NCI-H2227 treated with DMSO at 0.1 percent for 48 hours (cell line): Measurements from ENCODE around the gene C1QTNF9.
"Not testable (repeated sequence)": the region's sequence is repeated elsewhere in the genome, so short reads cannot be mapped to it uniquely, and the experiment has no call there.

Experiments used
- DNase-seq: peaks from one replicate; lab custom pipeline; 2025; lab: John Stamatoyannopoulos, UW

C1QTNF9 gene, protein sequence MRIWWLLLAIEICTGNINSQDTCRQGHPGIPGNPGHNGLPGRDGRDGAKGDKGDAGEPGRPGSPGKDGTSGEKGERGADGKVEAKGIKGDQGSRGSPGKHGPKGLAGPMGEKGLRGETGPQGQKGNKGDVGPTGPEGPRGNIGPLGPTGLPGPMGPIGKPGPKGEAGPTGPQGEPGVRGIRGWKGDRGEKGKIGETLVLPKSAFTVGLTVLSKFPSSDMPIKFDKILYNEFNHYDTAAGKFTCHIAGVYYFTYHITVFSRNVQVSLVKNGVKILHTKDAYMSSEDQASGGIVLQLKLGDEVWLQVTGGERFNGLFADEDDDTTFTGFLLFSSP

DNA sequence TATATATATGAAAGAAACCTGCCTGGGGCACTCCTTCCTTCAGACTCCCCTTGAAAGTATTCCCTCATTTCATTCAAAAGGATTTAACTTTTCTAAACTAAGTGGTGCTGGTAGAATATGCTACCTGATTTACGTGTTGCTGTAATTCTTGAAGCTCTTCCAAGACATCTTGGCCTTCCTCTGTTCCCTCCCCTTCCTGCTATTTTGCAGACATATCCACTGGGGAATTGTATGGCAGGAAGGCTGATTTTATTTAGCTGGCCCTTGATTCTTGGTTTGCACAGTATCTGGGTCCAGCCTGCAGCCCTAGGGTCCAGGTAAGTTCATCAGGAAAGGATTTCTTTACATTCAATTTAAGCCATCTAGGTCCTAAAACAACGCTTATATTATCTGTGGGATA, at the start of gene C1QTNF9:
TSS of gene C1QTNF9 (plus strand) at position 281 of the 400 bp plus-strand sequence. CDS start 6,424 bp downstream, outside the sequence.
- not testable (repeated sequence) for DNase-seq

DNA sequence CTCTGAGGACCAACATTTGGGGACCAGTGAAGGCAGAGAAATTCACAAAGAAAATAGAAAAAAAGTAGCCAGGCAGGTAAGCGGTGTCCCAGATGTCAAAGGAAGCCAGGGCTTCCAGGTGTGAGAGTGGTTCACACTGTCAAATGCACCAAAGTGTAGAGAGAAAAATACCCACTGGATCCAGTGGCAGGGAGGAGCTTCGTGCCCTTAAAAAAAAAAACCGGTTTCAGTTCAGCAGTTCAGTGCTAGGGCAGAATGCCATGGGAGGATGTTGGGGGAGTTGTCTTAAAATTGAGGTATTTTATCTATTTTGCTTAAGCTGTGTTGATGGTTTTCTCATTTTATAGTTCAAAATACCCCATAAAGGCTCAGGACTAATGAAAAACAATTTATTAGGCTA, 47.8 kb upstream of the C1QTNF9 start:
- no peak for DNase-seq

DNA sequence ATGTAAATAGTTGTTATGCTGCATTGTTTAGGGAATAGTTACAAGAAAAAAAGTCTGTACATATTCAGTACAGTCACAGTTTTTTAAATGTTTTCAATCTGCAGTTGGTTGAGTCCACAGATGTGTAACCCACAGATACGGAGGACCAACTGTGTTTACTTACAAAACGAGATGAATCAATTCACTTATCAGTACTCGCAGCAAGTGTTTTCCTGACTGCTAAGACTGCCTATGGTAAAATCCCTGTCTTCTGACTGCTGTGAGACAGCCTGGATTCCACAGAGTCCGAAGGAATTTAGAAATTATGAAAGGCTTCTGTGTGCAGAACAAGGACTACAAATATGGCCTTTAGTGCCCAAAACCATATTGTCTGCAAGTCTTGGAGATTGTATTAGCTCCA, 45.7 kb upstream of the C1QTNF9 start:
- DNase-seq = no peak

DNA sequence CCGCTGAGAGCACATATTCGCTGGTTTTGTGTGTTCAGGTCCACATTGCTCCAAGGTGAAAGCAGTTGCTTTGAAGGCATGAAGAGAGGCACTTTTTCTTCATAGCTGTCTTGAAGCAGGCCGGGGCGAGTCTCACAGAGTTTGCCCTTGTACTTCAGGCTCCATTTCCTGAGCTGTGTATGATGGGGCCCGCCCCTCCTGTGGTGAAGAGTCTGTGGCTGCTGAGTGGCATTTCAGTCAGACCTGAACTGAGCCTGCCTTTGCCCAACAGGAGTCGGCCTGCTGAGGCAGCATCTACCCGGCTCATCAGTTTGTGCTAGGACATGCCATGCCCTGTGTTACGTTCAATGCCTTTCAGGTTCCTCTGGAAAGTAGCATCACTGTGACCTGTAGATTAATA, 44.4 kb upstream of the C1QTNF9 start:
- no peak for DNase-seq

DNA sequence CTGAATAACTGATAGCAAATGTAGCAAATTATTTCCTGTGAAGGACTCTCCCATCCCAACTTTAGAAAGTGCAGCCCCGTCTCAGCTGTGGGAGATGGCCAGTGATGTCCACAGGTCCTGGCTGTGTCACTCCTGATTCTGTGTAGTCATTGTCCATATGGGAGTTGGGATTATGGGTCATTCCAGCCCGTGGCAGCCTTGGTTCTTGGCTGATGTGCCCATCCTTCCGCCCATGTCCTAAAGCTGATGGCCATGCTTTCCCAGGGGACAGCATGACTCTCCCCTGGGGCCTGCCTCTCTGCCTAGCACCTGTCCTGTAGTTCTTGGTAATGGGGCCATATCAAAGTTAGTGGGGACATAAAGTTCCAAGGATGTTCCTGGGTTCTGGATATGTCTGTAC, 43.9 kb upstream of the C1QTNF9 start:
- no peak for DNase-seq

DNA sequence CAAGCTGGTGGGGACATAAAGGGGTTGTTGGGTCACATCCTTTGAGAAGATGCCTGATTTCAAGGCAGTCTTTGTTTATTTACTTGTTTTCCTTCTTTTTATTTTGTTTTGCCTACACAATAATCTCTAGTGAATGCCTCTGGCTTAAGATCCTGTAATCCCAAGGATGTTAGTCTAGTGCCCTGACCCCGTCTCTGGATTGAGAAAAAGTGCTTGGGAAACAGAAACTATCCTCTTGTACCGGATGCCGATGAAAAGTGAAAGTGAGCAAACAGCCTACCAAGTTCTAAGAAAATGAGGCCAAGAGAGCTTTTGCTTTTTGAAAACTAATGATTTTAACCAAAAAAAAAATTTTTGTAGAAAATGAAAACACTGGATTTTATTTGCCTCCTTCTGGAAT, 42.1 kb upstream of the C1QTNF9 start:
- DNase-seq = no peak

DNA sequence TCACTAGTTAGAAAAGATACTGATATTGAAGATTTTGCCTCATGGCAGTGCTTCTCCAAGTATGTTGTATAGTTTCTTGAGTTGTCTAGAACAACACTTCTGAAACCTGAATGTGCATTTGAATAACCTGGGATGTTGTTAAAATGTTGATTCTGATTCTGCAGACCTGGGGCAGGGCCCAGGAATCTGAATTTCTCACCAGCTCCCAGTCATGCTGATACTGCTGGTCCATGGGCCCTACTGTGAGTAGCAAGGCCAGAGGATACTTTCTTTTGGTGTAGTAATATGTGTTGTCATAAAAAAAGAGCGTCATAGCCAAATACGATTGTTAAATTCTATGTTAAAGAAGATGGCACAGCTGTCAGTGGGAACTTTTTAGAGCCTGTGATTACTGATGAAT, 41.6 kb upstream of the C1QTNF9 start:
- no peak for DNase-seq

DNA sequence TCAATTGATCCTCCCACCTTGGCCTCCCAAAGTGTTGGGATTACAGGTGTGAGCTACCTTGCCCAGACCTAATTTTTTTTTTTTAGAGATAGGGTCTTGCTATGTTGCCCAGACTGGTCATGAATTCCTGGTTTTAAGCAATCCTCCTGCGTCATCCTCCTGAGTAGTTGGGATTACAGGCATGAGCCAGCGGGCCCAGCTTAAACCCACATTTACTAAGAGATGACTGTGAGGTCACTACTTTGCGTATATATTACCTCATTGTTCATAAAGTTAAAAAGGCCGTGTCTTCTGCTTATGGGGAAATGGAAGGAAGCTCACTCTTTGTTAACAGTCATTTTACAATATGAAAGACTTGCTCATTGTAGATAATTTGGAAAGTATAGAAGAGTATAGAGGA, 39.6 kb upstream of the C1QTNF9 start:
- no peak for DNase-seq

DNA sequence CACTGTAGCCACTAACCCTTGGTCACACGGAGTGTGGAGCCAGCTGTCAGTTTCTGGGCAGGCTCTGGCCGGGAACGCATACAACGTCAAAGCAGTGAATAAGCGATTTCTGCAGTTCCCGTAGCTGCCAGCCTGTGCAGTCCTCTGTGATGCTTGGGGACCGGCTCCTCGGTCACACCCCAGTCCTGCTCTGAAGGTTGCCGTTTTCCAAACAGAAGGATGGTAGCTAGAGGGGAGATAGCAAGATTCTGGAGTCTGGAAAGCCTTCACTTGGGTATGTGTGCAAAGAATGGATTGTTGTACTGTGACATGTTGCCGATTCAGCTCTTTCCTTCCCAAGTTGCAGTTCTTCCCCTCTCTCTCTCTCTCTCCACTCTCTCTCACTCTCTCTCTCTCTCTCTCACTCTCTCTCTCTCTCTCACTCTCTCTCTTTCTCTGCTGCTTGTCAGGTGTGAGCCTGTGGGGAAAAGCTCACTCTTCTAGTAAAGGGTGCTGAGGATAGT, 38.7 kb upstream of the C1QTNF9 start:
- no peak for DNase-seq

DNA sequence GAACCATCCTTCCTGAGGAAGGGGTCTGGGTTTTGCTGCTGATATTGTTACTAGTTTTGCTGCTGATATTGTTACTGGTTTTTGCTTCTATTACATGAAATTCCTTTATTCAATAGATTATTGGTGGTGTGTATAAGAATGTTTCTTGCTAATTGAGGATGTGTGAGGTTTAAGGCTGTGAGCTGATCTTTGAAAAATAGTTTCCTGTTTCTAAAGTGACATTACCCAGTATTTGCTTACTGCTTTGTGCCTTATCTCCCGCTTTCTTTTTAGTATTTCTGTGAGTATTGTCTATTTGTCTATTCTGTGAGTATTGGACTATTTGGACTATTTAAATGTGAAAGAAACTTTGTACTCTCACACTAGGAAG, 38.2 kb upstream of the C1QTNF9 start:
- no peak for DNase-seq

DNA sequence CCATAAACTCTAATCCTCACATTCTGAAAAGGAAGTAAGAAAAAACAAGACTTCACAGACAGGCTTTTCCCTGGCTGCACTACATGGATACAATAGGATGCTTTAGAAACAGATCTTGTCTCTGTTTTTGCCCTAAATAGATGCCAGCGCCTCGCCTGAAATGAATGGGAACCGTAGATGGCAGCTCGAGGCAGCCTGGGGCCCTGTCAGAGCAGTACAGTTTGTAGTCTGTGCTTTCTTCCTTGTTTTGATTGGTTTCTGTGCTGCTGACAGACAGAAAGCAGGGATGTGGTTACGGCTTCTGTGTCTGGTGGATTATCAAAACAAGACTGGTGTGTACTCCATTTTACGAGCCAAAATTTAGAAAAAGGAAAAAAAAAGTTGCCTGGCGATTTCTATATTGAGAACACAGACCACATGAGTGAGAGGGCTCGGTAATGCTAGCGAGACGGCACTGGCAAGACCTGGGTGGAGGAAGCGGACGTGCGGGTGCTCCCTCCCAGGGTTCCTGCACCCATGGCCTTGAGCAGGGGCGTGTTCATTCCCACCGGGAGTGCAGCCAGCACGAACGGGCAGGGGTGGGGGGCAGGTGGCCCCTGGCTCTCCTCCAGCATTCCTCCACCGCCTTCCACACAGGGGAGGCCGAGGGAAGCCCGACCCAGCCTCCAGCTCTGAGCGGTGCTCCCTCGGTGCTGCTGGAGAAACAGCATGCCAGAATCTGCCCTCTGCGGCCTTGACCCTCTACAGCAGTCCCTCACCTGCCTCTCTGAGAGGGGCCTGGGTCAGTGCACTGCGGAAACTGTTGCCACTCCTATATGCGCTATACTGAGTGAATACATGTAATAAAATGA, 37.6 kb upstream of the C1QTNF9 start:
- no peak for DNase-seq

DNA sequence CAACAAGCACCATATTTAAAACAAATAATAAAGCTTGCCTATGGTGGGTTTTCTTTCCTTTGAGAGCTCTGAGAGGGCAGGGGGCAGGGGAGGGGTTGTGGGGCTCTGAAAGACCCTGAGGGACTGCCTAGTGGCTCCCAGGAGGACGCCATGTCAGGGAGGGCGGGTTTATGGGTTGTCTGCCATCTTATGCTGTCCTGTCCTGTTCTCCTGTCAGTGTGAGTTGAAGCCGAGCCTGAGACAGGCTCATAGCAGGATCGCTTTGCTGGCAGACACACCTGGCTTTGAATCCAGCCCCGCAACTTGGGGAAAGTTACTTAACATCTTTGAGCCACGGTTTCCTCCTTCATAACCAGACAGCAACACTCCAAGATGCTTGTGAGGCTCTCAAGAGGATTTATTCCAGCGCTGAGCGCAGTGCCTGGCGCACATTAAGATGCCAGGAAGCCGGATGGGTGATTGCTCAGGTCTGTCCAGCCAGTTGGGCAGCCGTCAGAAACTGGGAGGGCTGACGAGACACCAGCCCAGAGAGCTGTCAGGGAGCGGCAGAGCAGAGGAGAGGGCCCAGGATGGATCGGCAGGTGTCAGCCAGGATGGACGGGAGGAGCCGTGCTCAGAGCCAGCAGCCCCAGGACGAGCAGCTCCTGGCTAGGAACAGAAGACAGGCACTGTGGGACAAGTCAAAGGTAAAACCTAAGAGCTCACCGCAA, 36.8 kb upstream of the C1QTNF9 start:
- DNase-seq = no peak

DNA sequence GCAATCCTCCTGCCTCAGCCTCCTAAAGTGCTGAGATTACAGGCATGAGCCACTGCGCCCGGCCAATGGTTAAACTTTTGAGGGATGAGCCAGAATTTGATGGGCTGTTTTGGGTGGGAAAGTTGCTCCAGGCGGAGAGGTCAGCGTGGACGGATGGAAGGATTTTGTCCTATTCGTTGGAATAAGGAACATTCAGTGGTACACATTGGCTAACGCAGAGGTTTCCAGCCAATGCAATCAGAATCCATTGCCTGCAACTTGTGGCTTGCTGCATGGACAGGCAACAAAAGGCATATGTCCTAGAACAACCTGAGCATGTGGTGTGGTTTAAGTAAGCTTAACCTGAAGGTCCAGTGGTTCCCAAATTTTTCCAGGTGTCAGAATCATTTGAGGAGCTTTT, 35.5 kb upstream of the C1QTNF9 start:
- DNase-seq = no peak

DNA sequence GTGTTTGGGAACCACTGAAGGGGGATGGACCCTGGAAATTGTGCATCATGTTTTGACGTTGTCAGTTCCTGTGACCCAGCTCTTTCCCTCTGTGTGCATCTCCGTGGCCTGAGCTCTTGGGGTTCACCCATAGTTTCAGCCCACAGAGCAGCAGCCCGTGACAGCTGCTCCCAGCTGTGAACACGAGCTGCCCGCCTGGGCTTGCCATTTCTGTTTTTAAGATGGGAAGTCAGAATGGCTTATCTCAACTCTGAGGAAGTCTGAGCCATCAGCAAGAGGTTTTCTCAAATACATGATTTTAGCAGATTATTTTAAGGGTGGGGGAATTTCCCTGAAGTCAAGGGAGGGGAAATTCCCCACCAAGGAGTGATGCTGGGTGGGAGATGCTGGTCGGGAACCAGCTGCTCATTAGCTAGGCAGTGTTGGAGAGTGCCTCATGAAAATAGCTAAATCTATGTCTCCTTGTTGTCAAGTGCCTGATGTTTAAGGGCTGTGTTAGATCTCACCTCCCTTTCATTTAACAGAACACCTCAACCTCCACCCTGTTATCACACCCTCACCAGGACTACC, 34.8 kb upstream of the C1QTNF9 start:
- DNase-seq = no peak

DNA sequence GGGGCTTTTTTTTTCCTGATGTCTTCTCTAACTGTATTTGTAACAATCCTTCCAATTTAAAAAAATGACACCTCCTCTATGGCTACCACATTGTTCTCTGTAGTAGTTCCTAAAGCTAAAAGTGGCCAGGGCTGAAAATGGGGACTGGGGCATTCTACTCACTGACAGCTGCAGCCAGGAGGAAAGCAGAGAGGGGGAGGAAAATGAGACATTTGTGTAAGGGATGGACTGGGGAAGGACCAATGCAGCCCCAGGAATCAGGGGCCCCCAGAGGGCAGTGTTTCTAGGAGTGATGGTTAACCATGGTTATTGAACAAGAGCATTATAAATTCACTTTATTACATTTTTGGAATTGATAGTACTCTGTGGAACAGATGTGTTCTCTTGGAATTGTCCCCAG, 34.3 kb upstream of the C1QTNF9 start:
- DNase-seq = no peak

DNA sequence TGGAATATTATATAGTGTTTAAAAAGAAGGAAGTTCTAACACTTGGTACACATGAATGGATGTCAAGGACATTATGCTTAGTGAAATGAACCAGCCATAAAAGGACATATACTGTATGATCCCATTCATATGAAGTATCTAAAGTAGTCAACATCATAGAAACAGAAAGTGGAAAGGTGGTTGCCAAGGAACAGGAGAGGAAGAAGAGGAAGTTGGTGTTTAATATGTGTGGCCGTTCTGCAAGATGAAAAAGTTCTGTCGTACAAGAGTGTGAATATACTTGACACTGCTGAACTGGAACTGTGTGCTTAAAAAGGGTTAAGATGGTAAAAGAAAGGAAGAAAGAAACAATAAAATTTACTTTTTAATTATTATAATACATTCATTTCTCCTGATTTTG, 33.1 kb upstream of the C1QTNF9 start:
- DNase-seq = no peak

DNA sequence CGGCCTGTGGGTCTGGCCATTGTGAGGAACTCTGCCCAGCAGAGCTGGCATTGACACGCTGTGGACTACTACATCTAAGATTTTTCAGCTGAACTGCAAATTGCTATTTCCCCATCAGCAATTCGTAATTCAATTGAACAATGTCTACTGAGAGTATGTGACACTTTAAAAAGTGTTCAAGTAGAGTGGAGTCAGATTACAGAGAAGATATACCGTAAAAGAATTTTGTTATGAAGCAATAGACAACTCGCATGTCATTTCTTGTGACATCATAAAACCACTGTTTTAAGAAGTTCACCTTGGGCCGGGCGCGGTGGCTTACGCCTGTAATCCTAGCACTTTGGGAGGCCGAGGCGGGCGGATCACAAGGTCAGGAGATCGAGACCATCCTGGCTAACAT, 32.5 kb upstream of the C1QTNF9 start:
- DNase-seq = no peak

DNA sequence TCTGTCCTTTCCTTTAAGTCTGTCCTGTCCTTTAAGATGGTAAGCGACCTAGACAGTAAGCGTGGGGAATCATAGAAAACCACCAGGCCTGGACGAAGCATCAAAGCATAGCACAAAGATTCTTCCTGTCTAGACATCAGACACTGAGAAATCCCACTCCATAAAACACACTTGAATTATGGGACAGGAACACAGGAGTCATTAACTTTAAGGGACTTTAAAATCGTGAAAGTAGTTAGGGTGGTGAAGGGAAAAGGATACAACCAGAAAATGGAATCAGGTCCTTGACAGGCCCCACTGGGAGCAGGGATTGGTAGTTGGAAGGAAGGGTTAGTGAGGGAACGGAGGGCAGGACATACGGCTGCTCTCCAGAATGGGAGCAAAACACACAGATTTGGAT, 31.6 kb upstream of the C1QTNF9 start:
- no peak for DNase-seq

DNA sequence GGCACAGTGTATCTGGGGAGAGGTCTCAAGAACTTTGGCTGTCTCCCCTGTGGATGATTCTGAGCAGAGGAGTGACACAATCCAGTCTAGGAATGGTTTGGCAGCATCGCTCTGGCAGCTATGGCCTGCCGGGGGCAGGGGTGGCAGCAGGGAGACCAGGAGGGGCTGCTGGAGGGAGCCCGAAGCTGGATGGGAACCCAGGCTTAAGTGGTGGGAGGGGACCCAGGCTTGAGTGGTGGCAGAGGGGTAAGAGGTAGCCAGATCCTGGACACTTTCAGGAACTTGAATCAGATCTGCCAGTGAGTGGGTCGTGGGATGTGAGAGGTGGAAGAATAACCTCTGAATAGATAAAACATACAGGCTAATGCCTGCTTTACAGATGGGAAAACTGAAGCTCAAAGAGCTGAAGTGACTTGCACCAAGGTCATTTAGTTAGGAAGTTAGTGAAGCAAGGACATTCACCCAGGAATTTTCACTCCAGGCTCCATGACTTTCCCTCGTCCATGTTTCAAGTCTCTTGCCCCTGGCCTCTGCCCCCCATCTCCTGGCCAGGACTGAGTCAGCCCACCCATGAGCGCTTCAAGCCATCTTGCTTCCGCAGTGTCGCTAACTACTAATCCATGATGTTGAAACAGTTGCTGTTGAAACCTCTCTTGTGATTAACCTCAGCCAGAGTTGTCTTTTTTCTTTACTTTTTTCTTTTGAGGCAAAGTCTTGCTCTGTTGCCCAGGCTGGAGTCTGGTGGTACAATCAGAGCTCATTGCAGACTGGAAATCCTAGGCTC, 29.9 kb upstream of the C1QTNF9 start:
- DNase-seq = no peak

DNA sequence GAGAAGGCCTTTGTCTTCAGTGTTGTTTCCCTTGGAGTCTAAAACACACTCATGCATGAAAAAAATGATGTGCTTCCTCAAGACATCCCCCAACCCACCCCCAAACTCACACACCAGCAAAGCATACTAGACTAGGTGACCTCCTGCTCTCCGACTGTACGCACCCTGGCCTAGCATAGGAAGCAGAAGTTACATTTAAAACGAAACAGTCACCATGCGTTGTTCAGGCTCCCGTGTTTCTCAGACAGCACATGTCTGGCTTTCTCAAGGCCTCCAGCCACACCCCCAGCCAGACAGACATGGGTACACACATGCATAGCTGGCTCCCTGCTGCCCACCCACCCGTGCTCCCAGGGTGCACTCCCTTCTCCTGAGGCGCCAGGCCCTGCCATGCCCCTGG, 28.7 kb upstream of the C1QTNF9 start:
- DNase-seq = no peak

DNA sequence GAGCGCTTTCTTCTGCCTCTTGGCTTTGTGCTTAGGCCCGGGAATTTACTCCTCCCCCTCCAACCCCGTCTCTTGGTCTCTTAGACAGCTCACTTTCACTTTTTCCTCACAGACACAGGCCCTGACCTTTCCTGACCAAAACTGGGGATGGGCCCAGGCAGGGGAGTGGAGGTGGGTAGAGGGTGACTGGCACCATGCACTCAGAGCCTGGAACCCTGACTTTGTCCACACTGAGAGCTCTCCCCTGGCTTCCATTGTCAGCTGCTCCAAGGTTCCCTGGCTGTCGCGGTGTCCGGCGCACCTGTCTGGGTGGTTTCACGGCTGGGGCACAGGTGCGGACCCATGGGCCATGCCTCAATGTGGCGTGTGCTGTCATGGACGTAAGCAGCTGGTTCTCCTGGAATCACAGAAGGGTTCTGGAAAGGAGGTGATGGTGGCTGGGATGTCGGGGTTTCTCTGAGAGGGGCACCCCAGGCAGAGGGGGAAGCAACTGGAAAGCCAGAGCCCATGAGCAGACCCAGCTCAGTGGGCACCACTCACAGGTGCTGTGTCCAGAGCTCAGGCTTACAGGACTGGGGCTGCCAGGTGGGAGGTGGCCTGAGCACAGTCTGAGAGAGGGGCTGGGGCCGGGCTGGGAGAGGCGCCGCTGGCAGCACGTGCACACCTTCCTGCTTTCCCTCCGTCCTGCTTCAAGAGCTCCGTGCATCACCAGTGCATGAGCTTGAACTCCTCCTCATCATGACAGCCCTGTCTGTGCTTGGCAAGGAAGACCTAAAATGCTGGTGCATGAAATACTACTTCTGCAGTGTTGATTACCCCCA, 28.0 kb upstream of the C1QTNF9 start:
- DNase-seq = no peak
